Neuron (in vitro differentiated cells): ENCODE data around the gene SOD3.

Source experiments
- H2AFZ ChIP-seq: one replicate; pipeline ENCODE4 v1.6.1; 2013; ENCODE audit warnings: low read depth, mild to moderate bottlenecking, inconsistent platforms, low read length, moderate library complexity
- H3K27me3 ChIP-seq: one replicate; pipeline ENCODE4 v1.6.1; 2013; ENCODE audit warnings: low read length; ENCODE audit not compliant: insufficient read depth
- H3K36me3 ChIP-seq: one replicate; pipeline ENCODE4 v1.6.1; 2013; ENCODE audit warnings: low read length; ENCODE audit not compliant: insufficient read depth
- H3K4me1 ChIP-seq: one replicate; pipeline ENCODE4 v1.6.1; 2013; ENCODE audit warnings: low read length; ENCODE audit not compliant: insufficient read depth
- H3K4me3 ChIP-seq: 2 replicates; pipeline ENCODE4 v1.5.1; 2013; ENCODE audit warnings: mild to moderate bottlenecking, low read length, moderate library complexity
- H3K9me3 ChIP-seq: one replicate; pipeline ENCODE4 v1.6.1; 2013; ENCODE audit warnings: low read length

Gene SOD3

DNA sequence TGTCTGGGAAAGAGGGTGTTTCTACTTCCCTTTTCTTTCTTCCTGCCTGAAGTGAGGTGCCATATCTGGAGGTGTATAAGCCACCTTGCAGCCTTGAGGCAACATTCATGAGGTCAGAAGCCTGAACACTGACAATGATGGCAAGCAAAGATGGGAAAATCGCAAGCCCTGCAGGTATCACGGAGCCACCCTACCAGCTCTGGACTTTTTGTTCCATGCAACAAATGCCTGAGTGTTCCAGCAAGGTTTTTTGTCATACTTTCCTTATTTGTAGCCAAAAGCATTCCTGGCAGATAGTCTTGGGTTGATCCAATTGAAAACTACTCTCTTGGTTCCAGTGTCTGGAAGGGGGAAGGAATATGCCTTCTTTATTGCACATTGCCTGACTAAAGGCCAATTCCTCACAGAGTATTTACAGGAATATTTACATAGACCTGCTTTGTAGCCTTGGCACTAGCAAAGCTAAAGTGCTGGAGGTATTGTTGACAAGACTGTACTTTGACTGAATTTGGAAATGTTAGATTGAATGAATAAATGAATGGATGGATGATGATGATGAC, 14.4 kb upstream of the SOD3 start:
- Histone ChIP-seq H3K9me3 (no peaks in the 10 kb centered on the region), H3K4me3 (no peak overlapping the region), H3K27me3 (no peaks in the 10 kb centered on the region), H2AFZ (no peak overlapping the region), H3K36me3 (no peaks in the 10 kb centered on the region), H3K4me1 (no peaks in the 10 kb centered on the region)

DNA sequence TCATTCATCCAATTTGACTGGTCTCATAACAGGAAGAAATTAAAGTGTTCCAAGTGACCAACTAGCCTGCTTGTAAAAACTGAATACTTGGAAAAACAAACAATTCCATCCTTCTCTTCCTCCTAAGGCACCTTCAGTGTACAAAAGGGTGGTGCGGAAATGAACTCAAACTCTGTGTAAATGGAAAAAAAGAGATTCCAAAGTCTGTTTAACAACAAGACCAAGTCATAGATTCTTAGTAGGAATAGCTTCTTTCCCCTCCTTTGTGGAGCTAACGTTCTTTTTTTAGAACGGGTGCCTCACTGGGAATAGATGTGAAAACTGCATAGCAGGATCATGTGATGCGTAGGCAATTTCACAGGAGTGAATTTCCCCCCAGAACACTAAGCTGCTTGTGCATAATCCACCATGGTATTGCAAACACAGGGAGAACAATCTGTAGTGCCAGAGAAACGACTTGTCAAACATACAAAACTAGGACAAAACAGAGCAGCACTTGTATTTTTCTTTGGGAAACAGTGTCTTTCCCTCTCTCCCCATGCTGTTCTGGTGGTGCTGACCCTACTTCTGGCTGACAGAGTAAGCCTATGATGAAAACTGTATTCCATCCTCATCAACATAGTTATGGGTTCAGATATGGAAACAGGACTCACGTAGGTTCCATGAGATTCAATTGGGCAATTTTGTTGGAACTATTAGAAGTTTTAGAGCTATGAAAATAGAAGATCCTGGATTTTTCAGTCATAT, 13.2 kb upstream of the SOD3 start:
- no peak overlapping the region for H2AFZ ChIP-seq
- no peak overlapping the region for H3K4me3 ChIP-seq
- H3K36me3 ChIP-seq: no peaks in the 10 kb centered on the region
- H3K4me1 ChIP-seq: no peaks in the 10 kb centered on the region
- no peaks in the 10 kb centered on the region for H3K27me3 ChIP-seq
- no peaks in the 10 kb centered on the region for H3K9me3 ChIP-seq

DNA sequence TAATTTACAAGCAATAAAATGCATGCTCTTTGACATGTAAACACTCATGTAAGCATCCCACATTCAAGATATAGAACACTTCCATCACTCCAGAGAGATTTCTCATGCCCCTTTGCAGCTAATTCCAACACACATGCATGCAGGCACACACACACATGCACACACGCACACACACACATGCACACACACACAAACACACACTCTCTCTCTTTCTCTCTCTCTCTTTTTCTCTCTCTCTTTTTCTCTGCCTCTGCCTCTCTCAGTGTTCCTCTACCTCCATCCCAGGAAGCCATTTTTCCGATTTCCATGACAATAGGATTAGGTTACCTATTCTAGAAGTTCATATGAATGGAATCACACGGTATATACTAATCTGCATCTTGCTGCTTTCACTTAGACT, 11.9 kb upstream of the SOD3 start:
- no peaks in the 10 kb centered on the region for H3K4me1 ChIP-seq

DNA sequence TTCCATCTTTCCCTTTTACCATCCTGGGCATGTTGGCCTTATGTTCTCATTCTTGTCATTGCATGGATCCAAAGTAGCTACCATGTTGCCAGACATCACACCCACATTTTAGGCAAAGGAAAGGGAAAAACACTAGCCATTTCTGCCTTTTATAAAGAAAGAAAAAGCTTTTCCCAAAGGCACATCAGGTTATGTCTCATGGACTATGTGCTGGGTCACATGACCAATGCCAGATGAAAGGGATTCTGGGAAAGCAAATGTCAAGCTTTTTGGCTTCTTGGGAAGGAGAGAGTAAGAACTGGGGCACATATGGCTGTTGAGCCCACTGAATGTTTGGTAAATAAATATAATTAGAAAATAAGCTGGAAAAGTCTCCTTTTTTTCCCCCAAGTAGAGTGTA, 4.3 kb upstream of the SOD3 start:
- Histone ChIP-seq H3K4me3 (no peak overlapping the region), H3K9me3 (no peaks in the 10 kb centered on the region), H3K27me3 (no peaks in the 10 kb centered on the region), H2AFZ (no peak overlapping the region), H3K4me1 (peaks cover 9% of the 10 kb centered on the region), H3K36me3 (no peaks in the 10 kb centered on the region)

More for the DNA sequence above, 11.9 kb upstream of the SOD3 start:
- Histone ChIP-seq H3K27me3 (no peaks in the 10 kb centered on the region), H3K4me3 (no peak overlapping the region), H2AFZ (no peak overlapping the region), H3K9me3 (no peaks in the 10 kb centered on the region), H3K36me3 (no peaks in the 10 kb centered on the region)

DNA sequence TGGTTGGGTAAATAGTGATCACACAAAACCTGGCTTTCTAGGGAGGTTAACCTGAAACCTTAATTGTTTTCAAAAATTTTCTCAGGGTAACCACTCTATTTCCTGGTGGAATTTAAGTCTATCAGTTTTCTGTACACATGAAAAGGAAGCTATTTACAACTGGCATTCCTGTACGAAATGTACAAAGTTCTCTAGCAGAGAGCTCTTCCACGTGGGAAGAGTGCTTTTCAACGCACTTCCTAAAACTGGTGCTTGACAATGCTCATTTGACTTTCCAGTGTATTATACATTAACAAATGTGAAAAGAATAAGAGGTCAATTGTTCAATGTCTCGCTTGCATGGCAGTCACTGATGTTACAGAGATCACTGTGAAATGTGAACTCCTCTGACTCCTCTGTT, 2.8 kb upstream of the SOD3 start:
- Histone ChIP-seq H3K9me3 (no peaks in the 10 kb centered on the region), H3K36me3 (no peaks in the 10 kb centered on the region), H3K4me3 (no peak overlapping the region), H3K4me1 (peaks cover 11% of the 10 kb centered on the region), H2AFZ (no peak overlapping the region), H3K27me3 (no peaks in the 10 kb centered on the region)

DNA sequence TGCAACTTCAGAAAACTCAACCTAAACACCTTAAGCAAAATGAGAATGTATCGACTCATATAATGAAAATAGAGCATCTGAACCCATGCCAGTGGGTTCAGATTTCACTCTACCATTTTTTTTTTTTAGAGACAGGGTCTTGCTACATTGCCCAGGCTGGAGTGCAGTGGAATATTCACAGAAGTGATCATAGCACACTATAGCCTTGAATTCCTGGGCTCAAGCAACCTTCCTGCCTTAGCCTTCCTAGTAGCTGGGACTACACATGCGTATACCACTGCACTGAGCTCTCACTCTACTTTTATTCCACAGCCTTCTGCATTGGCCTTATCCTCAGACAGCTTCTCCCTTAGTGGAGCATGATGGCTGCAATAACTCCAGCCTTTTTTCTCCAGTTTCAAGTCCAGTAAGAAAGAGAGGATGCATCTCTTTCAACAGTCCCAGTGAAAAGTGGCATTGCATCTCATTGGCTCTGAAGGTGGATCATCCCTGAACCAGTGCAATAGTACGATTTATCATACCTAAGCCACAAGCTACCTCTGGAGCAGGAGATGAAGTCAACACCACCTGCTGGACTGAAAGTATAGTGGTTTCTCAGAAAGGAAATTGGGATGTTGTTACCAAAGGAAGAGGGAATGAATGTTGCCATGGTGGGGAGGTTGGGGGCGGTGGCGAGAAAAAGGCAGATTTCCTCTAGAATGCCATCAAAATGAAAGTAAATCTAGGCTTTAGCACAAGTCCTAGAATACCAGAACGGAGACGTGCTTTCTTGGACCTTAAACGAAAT, 2.0 kb upstream of the SOD3 start:
- Histone ChIP-seq H3K4me1 (peaks cover 11% of the 10 kb centered on the region), H2AFZ (no peak overlapping the region), H3K9me3 (peaks cover 2% of the 10 kb centered on the region), H3K27me3 (peaks cover 3% of the 10 kb centered on the region), H3K4me3 (no peak overlapping the region), H3K36me3 (no peaks in the 10 kb centered on the region)

DNA sequence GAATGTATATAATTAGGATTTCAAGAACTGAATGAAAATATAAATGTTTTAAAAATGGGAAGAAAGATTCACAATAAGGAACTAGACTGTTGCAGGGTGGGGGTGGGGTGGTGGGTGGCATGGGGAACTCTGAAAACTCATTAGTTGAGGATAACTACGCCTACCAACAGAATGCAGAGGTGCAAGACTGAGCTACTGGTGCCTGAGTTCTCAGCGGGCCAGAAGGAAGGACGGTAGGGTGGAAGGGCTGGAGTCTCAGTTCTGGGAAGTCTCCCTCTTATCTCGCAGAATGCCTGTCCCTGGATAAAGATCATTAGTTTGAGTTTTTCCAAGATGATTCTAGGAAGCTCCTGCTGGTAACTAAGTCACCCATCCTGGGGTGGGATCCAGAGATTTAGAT, 1.3 kb upstream of the SOD3 start:
- H3K4me1 ChIP-seq: peaks cover 11% of the 10 kb centered on the region
- peaks cover 2% of the 10 kb centered on the region for H3K9me3 ChIP-seq
- peaks cover 3% of the 10 kb centered on the region for H3K27me3 ChIP-seq
- no peak overlapping the region for H2AFZ ChIP-seq
- no peaks in the 10 kb centered on the region for H3K36me3 ChIP-seq
- H3K4me3 ChIP-seq: no peak overlapping the region

DNA sequence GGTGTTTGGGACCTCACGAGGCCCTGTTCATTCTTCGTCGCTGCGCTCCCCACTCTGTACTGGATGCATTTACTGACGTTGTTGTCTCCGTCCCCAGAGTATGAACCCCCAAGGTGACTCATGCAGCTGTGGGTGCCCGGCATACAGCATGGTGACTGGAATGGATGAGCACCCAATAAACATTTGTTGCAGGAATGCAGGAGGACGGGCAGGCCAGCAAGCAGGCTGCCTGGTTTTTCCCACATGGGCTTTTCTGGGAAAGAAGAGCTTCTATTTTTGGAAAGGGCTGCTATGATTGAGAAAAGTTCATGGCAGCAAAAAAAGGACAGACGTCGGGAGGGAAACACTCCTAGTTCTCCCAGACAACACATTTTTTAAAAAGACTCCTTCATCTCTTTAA, 893 bp upstream of the SOD3 start:
- H3K4me3 ChIP-seq: no peak overlapping the region
- H3K4me1 ChIP-seq: peaks cover 11% of the 10 kb centered on the region
- H3K36me3 ChIP-seq: no peaks in the 10 kb centered on the region
- no peak overlapping the region for H2AFZ ChIP-seq
- peaks cover 3% of the 10 kb centered on the region for H3K27me3 ChIP-seq
- H3K9me3 ChIP-seq: peaks cover 2% of the 10 kb centered on the region

DNA sequence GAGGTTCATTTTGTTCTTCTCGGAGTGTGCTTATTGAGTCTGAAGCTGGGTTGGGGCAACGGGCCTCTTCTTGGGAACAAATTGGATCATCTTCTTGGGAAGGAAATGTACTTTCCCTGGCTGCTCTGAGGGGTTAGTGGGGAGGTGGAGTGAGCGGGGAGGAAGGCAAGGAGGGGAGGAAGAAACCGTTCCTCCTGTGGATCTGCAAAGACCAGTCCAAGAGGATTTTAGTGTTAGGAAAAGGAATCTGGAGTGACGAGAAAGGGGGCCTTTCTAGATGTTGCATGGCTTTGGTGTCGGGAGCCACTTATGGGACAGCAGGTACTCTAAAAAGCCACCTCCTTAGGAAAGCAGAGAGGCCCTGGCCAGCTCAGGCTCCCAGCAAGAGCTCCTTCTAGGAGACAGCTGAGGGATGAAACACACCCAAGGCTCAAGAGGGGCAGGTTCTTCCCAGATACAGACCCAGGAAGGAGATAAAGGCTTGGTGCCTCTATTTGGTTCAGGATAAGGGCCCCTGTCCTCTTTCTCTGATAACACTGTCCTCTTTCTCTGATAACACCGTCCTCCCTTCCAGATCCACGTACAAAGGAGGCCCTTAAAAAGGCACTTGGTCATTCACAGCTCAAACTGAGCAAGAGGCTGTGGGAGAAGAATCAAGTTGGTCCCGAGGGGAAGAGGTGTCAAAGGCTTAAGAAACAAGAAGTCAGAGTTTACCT, 451 bp downstream of the SOD3 start:
- peaks cover 3% of the 10 kb centered on the region for H3K27me3 ChIP-seq
- H3K36me3 ChIP-seq: no peaks in the 10 kb centered on the region
- peaks cover 11% of the 10 kb centered on the region for H3K4me1 ChIP-seq
- peak overlapping the region; percentile 7 for H3K4me3 ChIP-seq
- H2AFZ ChIP-seq: peak overlapping the region; percentile 50
- peaks cover 3% of the 10 kb centered on the region for H3K9me3 ChIP-seq

DNA sequence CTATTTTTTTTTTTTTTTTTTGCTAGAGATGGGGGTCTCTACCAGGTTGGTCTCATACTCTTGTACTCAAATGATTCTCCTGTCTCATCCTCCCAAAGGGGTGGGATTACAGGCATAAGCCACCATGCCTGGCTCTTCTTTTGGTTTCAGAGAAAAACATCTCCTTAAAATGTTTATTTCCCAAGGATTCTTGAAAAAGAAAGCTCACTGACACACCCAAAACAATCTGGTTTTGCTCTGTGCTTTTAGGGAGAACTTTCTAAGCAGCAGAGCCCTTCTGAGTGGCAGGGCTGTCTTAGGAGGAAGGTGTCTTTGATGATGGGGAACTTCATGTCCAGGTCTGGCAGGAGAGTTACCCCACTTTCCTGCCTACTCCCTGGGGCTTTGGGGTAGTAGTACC, 1.2 kb downstream of the SOD3 start:
- Histone ChIP-seq H3K4me1 (peaks cover 11% of the 10 kb centered on the region), H3K36me3 (no peaks in the 10 kb centered on the region), H3K4me3 (no peak overlapping the region), H3K27me3 (peaks cover 3% of the 10 kb centered on the region), H2AFZ (no peak overlapping the region), H3K9me3 (peaks cover 3% of the 10 kb centered on the region)

DNA sequence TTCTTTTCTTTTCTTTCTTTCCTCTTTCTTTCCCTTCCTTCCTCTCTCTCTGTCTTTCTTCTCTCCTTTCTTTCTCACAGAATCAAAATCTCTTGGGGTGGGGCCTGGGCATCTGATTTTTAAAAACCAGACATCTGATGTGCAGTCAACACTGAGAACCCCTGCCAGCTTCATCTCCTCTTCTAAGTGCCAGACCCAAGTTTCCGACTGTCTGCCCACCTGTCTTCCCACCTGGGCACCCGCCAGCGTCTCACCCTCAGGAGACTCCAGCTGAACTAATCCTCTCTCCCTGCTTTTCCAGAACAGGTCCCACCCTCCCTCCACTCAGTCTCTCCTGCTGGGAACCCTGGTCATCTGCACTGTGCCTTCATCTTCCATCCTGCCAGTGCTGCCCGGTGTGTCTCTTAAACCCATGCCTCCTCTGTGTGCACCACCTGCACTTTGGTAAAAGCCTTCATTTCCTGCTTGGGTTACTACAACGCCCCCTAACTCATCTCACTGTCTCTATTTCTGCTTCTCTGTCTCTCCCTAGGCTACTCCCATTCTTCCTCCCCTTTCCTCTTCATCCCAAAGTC, 2.8 kb downstream of the SOD3 start:
- Histone ChIP-seq H3K27me3 (peaks cover 3% of the 10 kb centered on the region), H3K4me1 (peaks cover 11% of the 10 kb centered on the region), H2AFZ (no peak overlapping the region), H3K9me3 (peaks cover 3% of the 10 kb centered on the region), H3K4me3 (no peak overlapping the region), H3K36me3 (no peaks in the 10 kb centered on the region)

DNA sequence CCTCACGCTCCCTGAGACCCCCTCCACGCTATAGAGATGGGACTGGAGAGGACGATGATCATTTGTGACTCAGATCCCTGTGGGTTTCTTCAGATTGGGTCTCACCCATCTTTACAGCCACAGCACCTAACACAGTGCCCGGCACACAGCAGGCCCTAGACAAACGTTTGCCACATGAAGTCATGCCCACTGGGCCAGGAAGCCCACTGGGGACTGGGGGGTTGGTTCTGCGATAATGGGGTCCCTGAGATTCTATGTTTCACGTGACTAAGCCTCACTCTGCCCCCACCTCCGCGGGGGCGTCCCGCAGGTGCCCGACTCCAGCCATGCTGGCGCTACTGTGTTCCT, 3.8 kb downstream of the SOD3 start:
- Histone ChIP-seq H3K36me3 (no peaks in the 10 kb centered on the region), H3K27me3 (peaks cover 3% of the 10 kb centered on the region), H3K4me3 (no peak overlapping the region)

More for the DNA sequence above, 3.8 kb downstream of the SOD3 start:
- Histone ChIP-seq H3K4me1 (peaks cover 11% of the 10 kb centered on the region), H3K9me3 (peaks cover 3% of the 10 kb centered on the region), H2AFZ (no peak overlapping the region)
